ENCODE data around the gene CMPK1. TPM values are rescaled to one million over a fixed set of nuclear protein-coding genes. Genes with fewer than 3 reads are reported as not detected.
A peak's percentile ranks its signal among the peaks of the same experiment; 100 is the strongest.

CMPK1 gene
- total RNA-seq, 4 donors from 2014 or later = 69.9 to 105 (median 99.2) TPM

- Histone ChIP-seq H3K9me3 (no peaks in the 10 kb centered on the region), H3K4me1 (peaks cover 0 to 8% (median 0%) of the 10 kb centered on the region in 4 donors), H3K4me3 (no peak overlapping the region), H3K27ac (no peak overlapping the region), H3K36me3 (no peaks in the 10 kb centered on the region), H3K27me3 (peaks cover 0 to 43% of the 10 kb centered on the region in 2 donors)
- WGBS, 2 donors = 69 to 74% methylated on average over 2 of the region's 2 CpGs
- TF ChIP-seq, protein P1, sequence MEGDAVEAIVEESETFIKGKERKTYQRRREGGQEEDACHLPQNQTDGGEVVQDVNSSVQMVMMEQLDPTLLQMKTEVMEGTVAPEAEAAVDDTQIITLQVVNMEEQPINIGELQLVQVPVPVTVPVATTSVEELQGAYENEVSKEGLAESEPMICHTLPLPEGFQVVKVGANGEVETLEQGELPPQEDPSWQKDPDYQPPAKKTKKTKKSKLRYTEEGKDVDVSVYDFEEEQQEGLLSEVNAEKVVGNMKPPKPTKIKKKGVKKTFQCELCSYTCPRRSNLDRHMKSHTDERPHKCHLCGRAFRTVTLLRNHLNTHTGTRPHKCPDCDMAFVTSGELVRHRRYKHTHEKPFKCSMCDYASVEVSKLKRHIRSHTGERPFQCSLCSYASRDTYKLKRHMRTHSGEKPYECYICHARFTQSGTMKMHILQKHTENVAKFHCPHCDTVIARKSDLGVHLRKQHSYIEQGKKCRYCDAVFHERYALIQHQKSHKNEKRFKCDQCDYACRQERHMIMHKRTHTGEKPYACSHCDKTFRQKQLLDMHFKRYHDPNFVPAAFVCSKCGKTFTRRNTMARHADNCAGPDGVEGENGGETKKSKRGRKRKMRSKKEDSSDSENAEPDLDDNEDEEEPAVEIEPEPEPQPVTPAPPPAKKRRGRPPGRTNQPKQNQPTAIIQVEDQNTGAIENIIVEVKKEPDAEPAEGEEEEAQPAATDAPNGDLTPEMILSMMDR (IDR thresholded peaks at IDR 0.05) = no peak
- TF ChIP-seq EP300 (IDR thresholded peaks at IDR 0.05) = no peak
- TF ChIP-seq POLR2A (IDR thresholded peaks at IDR 0.05) = no peak
- no peak for DNase-seq (ENCODE audit: low spot score in 2 of 2)
These were observed 84.5 kb downstream of the CMPK1 start for GRCh38 chr1:47418122-47418521.

GRCh38 chr1:47418681-47419325 lies 85.2 kb downstream of the CMPK1 start:
- Histone ChIP-seq H3K36me3 (no peaks in the 10 kb centered on the region), H3K27ac (no peak overlapping the region), H3K9me3 (no peaks in the 10 kb centered on the region), H3K27me3 (peaks cover 0 to 43% of the 10 kb centered on the region in 2 donors), H3K4me1 (peaks cover 0 to 8% (median 0%) of the 10 kb centered on the region in 4 donors), H3K4me3 (no peak overlapping the region)
- no peak for TF ChIP-seq POLR2A (IDR thresholded peaks at IDR 0.05)
- TF ChIP-seq, protein P1 (IDR thresholded peaks at IDR 0.05) = no peak
- TF ChIP-seq EP300 (IDR thresholded peaks at IDR 0.05) = no peak
- no peak for DNase-seq (ENCODE audit: low spot score in 2 of 2)
- WGBS, 2 donors = 92 to 94% methylated on average over 6 of the region's 6 CpGs

DNA sequence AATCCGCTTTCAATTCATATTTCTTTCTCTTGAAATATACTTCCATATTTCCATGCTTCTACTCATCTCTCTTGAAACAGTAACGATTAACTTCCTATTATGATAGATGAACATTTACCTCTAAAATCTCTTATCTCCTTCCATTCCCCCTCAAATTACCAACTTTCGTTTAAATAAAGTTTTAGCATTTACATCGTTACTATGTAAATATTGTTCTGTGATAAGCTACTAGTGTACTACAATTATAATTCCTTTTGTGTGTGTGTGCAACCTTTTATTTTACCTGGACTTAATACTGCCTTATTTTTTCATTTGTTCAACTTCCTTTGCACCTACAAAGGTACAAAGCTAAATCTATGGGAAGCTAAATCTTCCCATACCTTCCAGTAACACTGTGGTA lies 87.0 kb downstream of the CMPK1 start:
- no peaks in the 10 kb centered on the region for H3K9me3 ChIP-seq
- DNase-seq (ENCODE audit: low spot score in 2 of 2) = no peak
- no peak overlapping the region for H3K27ac ChIP-seq
- WGBS, 2 donors = 87 to 93% methylated on average over 4 of the region's 4 CpGs
- peaks cover 0 to 37% of the 10 kb centered on the region in 2 donors for H3K27me3 ChIP-seq
- no peaks in the 10 kb centered on the region for H3K36me3 ChIP-seq
- TF ChIP-seq, protein P1 (IDR thresholded peaks at IDR 0.05) = no peak
- no peak for TF ChIP-seq EP300 (IDR thresholded peaks at IDR 0.05)
- no peak for TF ChIP-seq POLR2A (IDR thresholded peaks at IDR 0.05)
- no peak overlapping the region for H3K4me3 ChIP-seq
- peaks cover 0 to 14% (median 0%) of the 10 kb centered on the region in 4 donors for H3K4me1 ChIP-seq

GRCh38 chr1:47423872-47424271 lies 90.3 kb downstream of the CMPK1 start:
- H3K27ac ChIP-seq = no peak overlapping the region
- WGBS, 2 donors = 48 to 51% methylated on average over 2 of the region's 2 CpGs
- no peaks in the 10 kb centered on the region for H3K9me3 ChIP-seq
- DNase-seq (ENCODE audit: low spot score in 2 of 2) = no peak
- H3K4me1 ChIP-seq = peaks cover 0 to 6% (median 0%) of the 10 kb centered on the region in 4 donors
- peaks cover 0 to 14% of the 10 kb centered on the region in 2 donors for H3K27me3 ChIP-seq
- no peaks in the 10 kb centered on the region for H3K36me3 ChIP-seq
- no peak overlapping the region for H3K4me3 ChIP-seq
- no peak for TF ChIP-seq POLR2A (IDR thresholded peaks at IDR 0.05)
- TF ChIP-seq, protein P1 (IDR thresholded peaks at IDR 0.05) = no peak
- TF ChIP-seq EP300 (IDR thresholded peaks at IDR 0.05) = no peak

DNA sequence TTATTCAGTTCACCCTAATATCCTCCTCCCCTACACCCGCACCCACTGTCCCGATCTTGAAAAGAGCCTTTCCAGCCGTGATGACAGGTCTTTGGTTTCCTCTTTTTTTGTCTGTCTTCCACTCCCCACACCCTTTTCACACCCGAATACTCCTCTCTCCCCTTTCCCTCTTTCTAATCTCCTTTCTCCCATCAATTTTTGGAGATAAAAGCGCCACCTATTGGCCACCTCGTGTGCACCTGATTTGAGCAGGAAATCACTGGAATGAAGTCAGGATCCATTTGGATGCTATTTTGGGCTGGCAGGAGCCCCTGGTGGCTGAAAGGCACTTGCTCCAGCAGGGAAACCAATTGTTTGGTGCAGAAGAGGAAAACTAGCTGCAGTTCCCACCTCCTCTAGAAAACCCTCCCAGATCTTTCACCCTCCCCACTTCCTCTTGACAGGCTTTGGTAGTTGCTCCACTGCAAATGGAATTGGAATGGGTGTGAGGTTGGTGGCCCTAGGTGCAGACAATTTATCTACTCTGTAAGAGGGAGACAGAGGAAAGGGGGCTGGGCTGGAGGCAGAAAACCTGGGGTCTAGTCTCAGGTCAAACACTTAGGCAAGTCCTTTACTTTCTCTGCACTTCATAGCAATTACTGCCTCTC lies 90.9 kb downstream of the CMPK1 start:
- H3K4me3 ChIP-seq = no peak overlapping the region
- no peak for DNase-seq (ENCODE audit: low spot score in 2 of 2)
- no peaks in the 10 kb centered on the region for H3K9me3 ChIP-seq
- no peak overlapping the region for H3K27ac ChIP-seq
- WGBS, 2 donors = 9 to 10% methylated on average over 6 of the region's 6 CpGs
- TF ChIP-seq POLR2A (IDR thresholded peaks at IDR 0.05) = no peak
- TF ChIP-seq, protein P1 (IDR thresholded peaks at IDR 0.05) = peak; percentile 49 to 66 (median 64)
- TF ChIP-seq EP300 (IDR thresholded peaks at IDR 0.05) = no peak
- H3K27me3 ChIP-seq = peaks cover 0 to 8% of the 10 kb centered on the region in 2 donors
- peaks cover 0 to 6% (median 0%) of the 10 kb centered on the region in 4 donors for H3K4me1 ChIP-seq
- no peaks in the 10 kb centered on the region for H3K36me3 ChIP-seq
